HepG2 (cell line): Measurements from ENCODE around the gene IRAK3. TPM values are rescaled to one million over a fixed set of nuclear protein-coding genes. Genes with fewer than 3 reads are reported as not detected.

Source experiments
- ATAC-seq: fragments of 200-7000 bp; cut with Tn5 transposase; 3 replicates; pipeline ENCODE4 v1.9.1; 2020; ENCODE audit warnings: mild to moderate bottlenecking, moderate library complexity
- BruUV-seq: library from RNA; stranded (reverse); fragments of 400-500 nt; replicated peaks from 2 replicates; lab custom pipeline; 2021; lab: Mats Ljungman, UMichigan
- CTCF ChIA-PET: fragments of 300-600 bp; formaldehyde crosslinking; extraction: SDS; loops from one replicate; lab custom pipeline; 2021; ENCODE audit warnings: low total read pairs, inconsistent platforms, low intra/inter-chr PET ratio; lab: Yijun Ruan, JAX
- POLR2A ChIA-PET: fragments of 350-600 bp; sonication (Branson Sonifier 250); formaldehyde crosslinking; loops from one replicate; lab custom pipeline; 2020; ENCODE audit warnings: antibody characterized with exemption, inconsistent platforms; lab: Yijun Ruan, JAX
- DNase-seq: peaks from one replicate; pipeline ENCODE4 v3.0.0-alpha.2; 2015; ENCODE audit warnings: low spot score
- FAIRE-seq: peaks from 3 replicates; lab custom pipeline; 2011; peaks lifted over from hg19 to GRCh38; lab: Jason Lieb, UNC
- H2AFZ ChIP-seq: one replicate; pipeline ENCODE4 v1.6.1; 2011; ENCODE audit warnings: low read length, inconsistent platforms
- H3K27ac ChIP-seq: fragments of 300-600 bp; 3 replicates; pipeline ENCODE4 v1.8.0; 2011; ENCODE audit warnings: mixed run types, mild to moderate bottlenecking, mixed read lengths, low read length, inconsistent platforms; ENCODE audit not compliant: insufficient read depth; ENCODE audit errors: extremely low read length
- H3K27me3 ChIP-seq, 2 experiments: fragments of 200-600 bp in 1 of 2; 2 replicates in 1 of 2; 3 replicates in 1 of 2; pipeline versions ENCODE4 v1.6.0 to v1.8.0; 2011; ENCODE audit warnings: low read length in 2 of 2, mild to moderate bottlenecking in 2 of 2, moderate library complexity in 2 of 2, inconsistent platforms in 1 of 2; ENCODE audit not compliant: insufficient read depth in 2 of 2, control insufficient read depth in 1 of 2
- H3K36me3 ChIP-seq, 2 experiments: fragments of 200-600 bp in 1 of 2; replicated peaks in 1 of 2; 2 replicates in 1 of 2; 3 replicates in 1 of 2; pipeline versions ENCODE4 v1.5.1 to v1.8.0; 2011; ENCODE audit warnings: low read length in 2 of 2, inconsistent platforms in 1 of 2; ENCODE audit not compliant: insufficient read depth in 2 of 2, control insufficient read depth in 1 of 2
- H3K4me1 ChIP-seq: 2 replicates; pipeline ENCODE4 v1.5.1; 2012; ENCODE audit warnings: low read length, inconsistent platforms; ENCODE audit not compliant: insufficient read depth
- H3K4me2 ChIP-seq: 2 replicates; pipeline ENCODE4 v1.6.0; 2011; ENCODE audit warnings: low read depth, low read length, inconsistent platforms
- H3K4me3 ChIP-seq, 3 experiments: fragments of 200-600 bp in 1 of 3; sonication (generic), shearing (Covaris generic) in 1 of 3; replicated peaks in 1 of 3; 2 replicates each; pipeline ENCODE4 v1.5.1; 2011 to 2016; ENCODE audit warnings: low read length in 3 of 3, inconsistent platforms in 2 of 3, low read depth in 2 of 3, mild to moderate bottlenecking in 2 of 3, control low read depth in 1 of 3, mixed read lengths in 1 of 3; ENCODE audit not compliant: insufficient read depth in 1 of 3
- H3K79me2 ChIP-seq: one replicate; pipeline ENCODE4 v1.6.1; 2011; ENCODE audit warnings: low read length, inconsistent platforms; ENCODE audit not compliant: insufficient read depth
- H3K9ac ChIP-seq: 2 replicates; pipeline ENCODE4 v1.6.0; 2011; ENCODE audit warnings: mild to moderate bottlenecking, low read depth, low read length, inconsistent platforms; ENCODE audit not compliant: insufficient read depth
- H3K9me3 ChIP-seq: 2 replicates; pipeline ENCODE4 v1.5.1; 2012; ENCODE audit warnings: mild to moderate bottlenecking, low read length
- H4K20me1 ChIP-seq: 2 replicates; pipeline ENCODE4 v1.6.0; 2011; ENCODE audit warnings: inconsistent platforms, mild to moderate bottlenecking, low read length, moderate library complexity; ENCODE audit not compliant: insufficient read depth
- FOXP1 ChIP-seq, 2 experiments: fragments of 450-650 bp in 1 of 2; IDR thresholded peaks; 2 replicates each; pipeline ENCODE4 v1.6.1; 2017 to 2018; ENCODE audit warnings: antibody characterized with exemption in 1 of 2
- RBAK ChIP-seq: sonication (generic); formaldehyde crosslinking; IDR thresholded peaks from 2 replicates; pipeline ENCODE4 v1.5.1; 2020; ENCODE audit warnings: mild to moderate bottlenecking, missing genetic modification reagents
- ZBTB39 ChIP-seq: sonication (generic); formaldehyde crosslinking; IDR thresholded peaks from 2 replicates; pipeline ENCODE4 v1.5.0; 2020; ENCODE audit warnings: missing genetic modification reagents
- ZNF546 ChIP-seq: sonication (generic); formaldehyde crosslinking; conservative IDR thresholded peaks from 2 replicates; pipeline ENCODE4 v1.8.1; 2023; ENCODE audit warnings: mild to moderate bottlenecking, missing genetic modification reagents
- ZNF556 ChIP-seq: sonication (generic); formaldehyde crosslinking; IDR thresholded peaks from 2 replicates; pipeline ENCODE4 v1.4.0; 2020; ENCODE audit warnings: mild to moderate bottlenecking, missing genetic modification reagents, borderline replicate concordance
- ZNF605 ChIP-seq: sonication (generic); formaldehyde crosslinking; IDR thresholded peaks from 2 replicates; pipeline ENCODE4 v1.8.0; 2022; ENCODE audit warnings: mild to moderate bottlenecking, missing genetic modification reagents
- ZNF720 ChIP-seq: sonication (generic); formaldehyde crosslinking; IDR thresholded peaks from 2 replicates; pipeline ENCODE4 v1.4.0; 2020; ENCODE audit warnings: missing genetic modification reagents
- ZNF883 ChIP-seq: sonication (generic); formaldehyde crosslinking; IDR thresholded peaks from 2 replicates; pipeline ENCODE4 v1.5.1; 2020; ENCODE audit warnings: mild to moderate bottlenecking, missing genetic modification reagents; ENCODE audit errors: not compliant biosample characterization
- WGBS: methylation state at CpG from one replicate; pipeline ENCODE4 v1.1.6; 2017; ENCODE audit warnings: low lambda C conversion rate; 5-methylcytosine and 5-hydroxymethylcytosine counted together
- in situ Hi-C: cut with HindIII; loops from 2 replicates; pipeline ENCODE4 v1.10.0; 2017; ENCODE audit warnings: low pct_unique_long_range_greater_than_20kb; ENCODE audit not compliant: extremely low pct_ligation_motif_present
- intact Hi-C: fragments of 100-400 bp; cut with micrococcal nuclease; formaldehyde crosslinking; loops from one replicate; pipeline ENCODE4 v1.10.0; 2022; ENCODE audit not compliant: unreplicated experiment
- polyA plus RNA-seq, 8 experiments: library from polyadenylated mRNA; depleted of rRNA in 3 of 8; stranded (reverse) in 7 of 8; unstranded in 1 of 8; fragments of >200 nt; fragmentation: Illumina TruSeq in 4 of 8; extraction: Trizol in 4 of 8; gene quantifications; 2 replicates each; pipeline versions ENCODE4 v1.2.1 to v1.2.3, GENCODE V29; 2011 to 2016; ENCODE audit warnings: low read depth in 4 of 8, missing spikeins in 1 of 8, mixed read lengths in 1 of 8; ENCODE audit not compliant: insufficient read depth in 1 of 8
- total RNA-seq, 5 experiments: library from RNA; depleted of rRNA; stranded (reverse); fragments of >200 nt; fragmentation: Illumina TruSeq; extraction: Trizol; gene quantifications; 2 replicates each; pipeline ENCODE4 v1.2.3, GENCODE V29; 2016; ENCODE audit warnings: low read depth in 1 of 5

IRAK3 gene
- total and polyA plus RNA-seq, 2 of the 13 experiments (the other 11 are each of a cell fraction or from before 2014, with no cell fraction given), result 0.01 TPM; not detected in 1

- no peak overlapping the region for H3K4me3 ChIP-seq
- H3K27ac ChIP-seq, result no peak overlapping the region
- no peaks in the 10 kb centered on the region for H4K20me1 ChIP-seq
- no TSS peak for BruUV-seq
- H3K4me1 ChIP-seq, result no peaks in the 10 kb centered on the region
- in situ Hi-C loops (no loop called here), intact Hi-C loops (no loop called here)
- H3K9ac ChIP-seq, result no peak overlapping the region
- H3K27me3 ChIP-seq, result peaks cover 0 to 6% of the 10 kb centered on the region in 2 experiments; a peak in 2 of 5 replicates
- ChIA-PET POLR2A (no interaction called here), CTCF (no interaction called here)
- H3K4me2 ChIP-seq, result no peak overlapping the region
- no peak for ATAC-seq
- no peak overlapping the region for H2AFZ ChIP-seq
- H3K36me3 ChIP-seq, result no peaks in the 10 kb centered on the region
- 5% methylated on average over 1 of the region's 1 CpG for WGBS
- no peaks in the 10 kb centered on the region for H3K79me2 ChIP-seq
- FAIRE-seq, result no peak
- no peak for TF ChIP-seq ZNF546 (CRISPR knock-in tag)
- TF ChIP-seq ZNF883 (CRISPR knock-in tag), result no peak
- TF ChIP-seq ZNF720 (CRISPR knock-in tag), result no peak
- no peak for TF ChIP-seq FOXP1 (IDR thresholded peaks at IDR 0.05)
- no peak for TF ChIP-seq FOXP1 (CRISPR knock-in tag; IDR thresholded peaks at IDR 0.05)
- TF ChIP-seq RBAK, result no peak
- no peak for TF ChIP-seq ZBTB39 (CRISPR knock-in tag)
- no peak for TF ChIP-seq ZNF605 (CRISPR knock-in tag)
- no peak for DNase-seq
- no peaks in the 10 kb centered on the region for H3K9me3 ChIP-seq
These were observed 84.1 kb downstream of the IRAK3 start for GRCh38 chr12:66273147-66273546.

DNA sequence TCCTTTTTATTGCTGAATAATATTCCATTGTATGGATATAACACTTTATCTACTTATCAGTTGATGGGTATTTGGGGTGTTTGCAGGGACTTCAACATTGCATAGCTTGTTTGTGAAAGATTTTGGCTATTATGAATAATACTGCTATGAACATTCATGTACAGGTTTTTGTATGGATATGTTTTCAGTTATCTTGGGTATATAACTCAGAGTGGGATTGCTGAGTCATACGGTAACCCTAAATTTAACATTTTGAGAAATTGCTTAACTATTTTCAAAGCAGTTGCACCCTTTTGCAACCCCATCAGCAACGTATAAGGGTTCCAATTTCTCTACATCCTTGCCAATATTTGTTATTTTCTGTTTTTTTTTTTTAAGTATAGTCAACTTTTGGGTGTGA lies 86.0 kb downstream of the IRAK3 start:
- ChIA-PET CTCF (no interaction called here), POLR2A (no interaction called here)
- H3K36me3 ChIP-seq, result no peaks in the 10 kb centered on the region
- no peaks in the 10 kb centered on the region for H3K79me2 ChIP-seq
- BruUV-seq, result no TSS peak
- DNase-seq, result no peak
- H3K4me3 ChIP-seq, result no peak overlapping the region
- 28% methylated on average over 2 of the region's 2 CpGs for WGBS
- no peak for FAIRE-seq
- in situ Hi-C loops, result no loop called here
- H3K9me3 ChIP-seq, result no peaks in the 10 kb centered on the region
- no peak overlapping the region for H2AFZ ChIP-seq
- intact Hi-C loops, result no loop called here
- no peak overlapping the region for H3K27ac ChIP-seq
- no peak overlapping the region for H3K4me2 ChIP-seq
- no peaks in the 10 kb centered on the region for H3K4me1 ChIP-seq
- no peak for ATAC-seq
- H3K9ac ChIP-seq, result no peak overlapping the region
- H3K27me3 ChIP-seq, result peaks cover 0 to 6% of the 10 kb centered on the region in 2 experiments; a peak in 2 of 5 replicates
- TF ChIP-seq ZNF556, result no peak
- H4K20me1 ChIP-seq, result no peaks in the 10 kb centered on the region
